Measurements from ENCODE around the gene GIT2. TPM values are rescaled to one million over a fixed set of nuclear protein-coding genes. Genes with fewer than 3 reads are reported as not detected.

Gene GIT2
- total and polyA plus RNA-seq, 2 of the 8 experiments (the other 6 are each of a cell fraction or from before 2014, with no cell fraction given) = 9.6 to 20.7 TPM

GRCh38 chr12:110010853-110011723 is 14.9 kb upstream of the GIT2 start:
- H3K4me3 ChIP-seq (ENCODE audit: extremely low read depth in 1 of 4, insufficient read depth in 2 of 4, low read depth in 3 of 4, low read length in 4 of 4) = no peak overlapping the region
- no peak overlapping the region for H3K9ac ChIP-seq (replicated peaks in 1 of 4; ENCODE audit: extremely low read depth in 1 of 4, low read depth in 3 of 4, low read length in 3 of 4)
- H2BK120ac ChIP-seq (replicated peaks; ENCODE audit: low read depth, low read length) = no peak overlapping the region
- no peak overlapping the region for H3K14ac ChIP-seq (ENCODE audit: insufficient read length)
- no peak overlapping the region for H3K4me2 ChIP-seq (ENCODE audit: insufficient read depth in 1 of 2, low read depth in 2 of 2, low read length in 2 of 2)
- H3K4ac ChIP-seq (replicated peaks; ENCODE audit: insufficient read length, low read depth, low read length) = no peak overlapping the region
- no peak overlapping the region for H3K56ac ChIP-seq (replicated peaks; ENCODE audit: insufficient read length, low read depth, low read length)
- no peak overlapping the region for H4K5ac ChIP-seq (ENCODE audit: insufficient read length, low read depth, low read length)
- H2BK20ac ChIP-seq (ENCODE audit: low read length) = no peak overlapping the region
- no peak overlapping the region for H2BK5ac ChIP-seq (ENCODE audit: low read depth, low read length)
- no peak overlapping the region for H2BK12ac ChIP-seq (ENCODE audit: low read depth, low read length)
- H4K8ac ChIP-seq (ENCODE audit: extremely low read depth, insufficient read depth, low read length) = no peak overlapping the region
- no peaks in the 10 kb centered on the region for H3K9me3 ChIP-seq (ENCODE audit: insufficient read depth in 2 of 2, low read depth in 1 of 2, low read length in 1 of 2)
- H2BK15ac ChIP-seq (ENCODE audit: low read length) = no peak overlapping the region
- no peak overlapping the region for H3K23ac ChIP-seq (ENCODE audit: insufficient read length)
- no peaks in the 10 kb centered on the region for H3K79me2 ChIP-seq (ENCODE audit: control insufficient read depth in 1 of 2, insufficient read depth in 2 of 2, low read length in 2 of 2)
- no peaks in the 10 kb centered on the region for H3K4me1 ChIP-seq (replicated peaks in 1 of 4; ENCODE audit: control insufficient read depth in 3 of 4, insufficient read depth in 4 of 4, low read length in 3 of 4)
- ChIA-PET POLR2A (ENCODE audit: partially characterized antibody) (interaction anchor here (0.6 kb wide), 1 partner anchor 146 kb away, joined by 3 read pairs; no protein-coding TSS in a partner anchor), CTCF (ENCODE audit: partially characterized antibody) (interaction anchor here (0.6 to 1.0 kb wide), 4 partner anchors 9 to 124 kb away, joined by 3 to 4 read pairs (median 4); no protein-coding TSS in a partner anchor)
- WGBS, 2 experiments (ENCODE audit: extremely low coverage in 1 of 2, insufficient coverage in 1 of 2, insufficient read length in 1 of 2, insufficient replicate concordance in 2 of 2, low coverage in 1 of 2, low lambda C conversion rate in 2 of 2, missing lambda C conversion rate in 1 of 2) = 97% methylated on average over 13 of the region's 13 CpGs; no CpG with 5 or more reads in 1 of the 2 experiments
- H4K91ac ChIP-seq (replicated peaks; ENCODE audit: insufficient read length, low read length) = no peak overlapping the region
- no peaks in the 10 kb centered on the region for H3K23me2 ChIP-seq (ENCODE audit: low read depth, low read length)
- H3K18ac ChIP-seq (ENCODE audit: extremely low read depth, low read length) = no peak overlapping the region
- DNase-seq (ENCODE audit: low read depth in 1 of 2, low spot score in 2 of 2) (no peak), FAIRE-seq (no peak)
- no peaks in the 10 kb centered on the region for H3K36me3 ChIP-seq (ENCODE audit: control insufficient read depth in 2 of 4, insufficient read depth in 4 of 4, low read length in 3 of 4)
- no peak overlapping the region for H3K27ac ChIP-seq (ENCODE audit: low read depth, low read length)
- H3K79me1 ChIP-seq (ENCODE audit: low read depth, low read length) = no peaks in the 10 kb centered on the region
- H4K20me1 ChIP-seq (replicated peaks in 1 of 2; ENCODE audit: control insufficient read depth in 1 of 2, insufficient read depth in 2 of 2, low read length in 2 of 2) = no peaks in the 10 kb centered on the region
- H3K27me3 ChIP-seq (replicated peaks in 1 of 4; ENCODE audit: control insufficient read depth in 3 of 4, extremely low read depth in 1 of 4, insufficient read depth in 3 of 4, low read length in 3 of 4) = no peaks in the 10 kb centered on the region
- no peak overlapping the region for H2AFZ ChIP-seq (ENCODE audit: low read length)
- H2AK5ac ChIP-seq (ENCODE audit: low read depth, low read length) = no peak overlapping the region
- TF ChIP-seq SP1 (IDR thresholded peaks at IDR 0.05; ENCODE audit: low read depth, low read length) (no peak), ZNF274 (IDR thresholded peaks at IDR 0.05; ENCODE audit: borderline replicate concordance, extremely low read depth, low read length) (no peak), KDM1A (IDR thresholded peaks at IDR 0.05; ENCODE audit: borderline replicate concordance, low read length) (no peak), BACH1 (IDR thresholded peaks at IDR 0.05; ENCODE audit: low read length) (no peak), BRCA1 (IDR thresholded peaks at IDR 0.05; ENCODE audit: low read depth, low read length) (no peak), CTBP2 (IDR thresholded peaks at IDR 0.05; ENCODE audit: borderline replicate concordance, insufficient read depth, insufficient read length, low read length) (no peak), SP4 (IDR thresholded peaks at IDR 0.05; ENCODE audit: low read length) (no peak), MAFK (IDR thresholded peaks at IDR 0.05; ENCODE audit: low read depth, low read length) (no peak), HDAC6 (IDR thresholded peaks at IDR 0.05; ENCODE audit: low read depth, low read length) (no peak), TAF7 (optimal IDR thresholded peaks at IDR 0.05; ENCODE audit: borderline replicate concordance, low read depth, low read length) (no peak), CHD2 (IDR thresholded peaks at IDR 0.05; ENCODE audit: low read length) (no peak), CREB1 (IDR thresholded peaks at IDR 0.05) (no peak), KDM5A (IDR thresholded peaks at IDR 0.05; ENCODE audit: low read length) (no peak), MAX (IDR thresholded peaks at IDR 0.05) (no peak)
